GM19372 (cell line): ENCODE data around the gene SDC4.

Source experiments
- ATAC-seq: cut with Tn5 transposase; IDR thresholded peaks from one replicate; pipeline ENCODE4 v1.9.1; 2021; ENCODE audit warnings: mild to moderate bottlenecking, low read depth, moderate library complexity; ENCODE audit not compliant: unreplicated experiment

Gene SDC4, protein sequence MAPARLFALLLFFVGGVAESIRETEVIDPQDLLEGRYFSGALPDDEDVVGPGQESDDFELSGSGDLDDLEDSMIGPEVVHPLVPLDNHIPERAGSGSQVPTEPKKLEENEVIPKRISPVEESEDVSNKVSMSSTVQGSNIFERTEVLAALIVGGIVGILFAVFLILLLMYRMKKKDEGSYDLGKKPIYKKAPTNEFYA

DNA sequence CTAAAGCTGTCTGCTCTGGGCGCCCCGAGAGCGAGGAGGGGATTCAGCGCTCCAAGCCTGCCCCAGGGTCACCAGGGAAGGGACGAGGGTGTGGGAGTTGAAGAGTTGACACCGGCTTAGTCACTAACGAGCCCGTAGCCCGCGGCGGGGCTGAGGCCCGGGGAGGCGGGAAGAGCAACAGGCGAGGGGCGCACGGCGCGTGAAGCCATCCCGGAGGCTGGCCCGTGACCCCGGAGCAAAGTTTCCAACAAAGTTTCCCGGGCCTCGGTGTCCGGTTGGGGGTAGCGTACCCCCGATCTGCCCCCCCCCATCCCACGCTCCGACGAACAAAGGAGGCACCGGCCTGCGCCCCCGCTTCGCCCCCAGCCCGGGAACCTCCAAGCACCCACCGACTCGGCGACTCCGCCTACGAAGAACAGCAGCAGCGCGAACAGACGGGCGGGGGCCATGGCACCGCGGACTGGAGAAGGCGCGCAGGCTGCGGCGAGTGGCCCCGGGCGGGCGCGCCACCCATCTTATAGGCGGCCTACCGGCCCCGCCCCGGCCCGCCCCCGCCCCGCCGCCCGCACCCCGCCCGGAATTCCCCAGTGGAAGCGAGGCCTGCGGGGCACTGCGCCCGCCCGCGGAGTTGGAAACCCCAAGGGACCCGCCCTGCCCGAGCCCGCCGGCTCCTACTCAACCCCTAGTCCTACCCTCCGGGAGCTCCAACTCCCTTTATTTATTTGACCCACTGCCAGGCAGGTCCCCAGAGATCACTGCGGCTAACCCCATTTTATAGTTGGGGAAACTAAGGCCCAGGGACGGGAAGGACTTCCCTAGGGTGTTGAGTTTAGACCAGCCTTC lies at the start of gene SDC4:
TSS of gene SDC4 (minus strand) at position 489 of the 843 bp plus-strand sequence. CDS start at position 449, 40 bp downstream.
- ATAC-seq, result no peak

DNA sequence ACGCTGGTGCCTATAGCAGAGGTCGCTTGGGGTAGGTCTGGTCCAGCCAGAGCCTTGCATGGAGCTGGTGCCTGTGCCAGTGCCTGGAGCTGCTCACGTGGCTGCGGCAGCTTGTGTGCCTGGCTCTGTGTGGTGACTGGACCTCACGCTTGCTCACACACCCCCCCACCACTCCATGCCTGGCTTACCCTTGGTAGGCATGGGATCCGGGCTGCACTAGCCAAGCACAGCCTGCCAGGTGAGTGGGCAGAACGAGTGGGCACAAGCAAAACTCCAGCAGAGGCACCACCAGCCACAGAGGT lies 46.8 kb upstream of the SDC4 start:
- ATAC-seq, result no peak

DNA sequence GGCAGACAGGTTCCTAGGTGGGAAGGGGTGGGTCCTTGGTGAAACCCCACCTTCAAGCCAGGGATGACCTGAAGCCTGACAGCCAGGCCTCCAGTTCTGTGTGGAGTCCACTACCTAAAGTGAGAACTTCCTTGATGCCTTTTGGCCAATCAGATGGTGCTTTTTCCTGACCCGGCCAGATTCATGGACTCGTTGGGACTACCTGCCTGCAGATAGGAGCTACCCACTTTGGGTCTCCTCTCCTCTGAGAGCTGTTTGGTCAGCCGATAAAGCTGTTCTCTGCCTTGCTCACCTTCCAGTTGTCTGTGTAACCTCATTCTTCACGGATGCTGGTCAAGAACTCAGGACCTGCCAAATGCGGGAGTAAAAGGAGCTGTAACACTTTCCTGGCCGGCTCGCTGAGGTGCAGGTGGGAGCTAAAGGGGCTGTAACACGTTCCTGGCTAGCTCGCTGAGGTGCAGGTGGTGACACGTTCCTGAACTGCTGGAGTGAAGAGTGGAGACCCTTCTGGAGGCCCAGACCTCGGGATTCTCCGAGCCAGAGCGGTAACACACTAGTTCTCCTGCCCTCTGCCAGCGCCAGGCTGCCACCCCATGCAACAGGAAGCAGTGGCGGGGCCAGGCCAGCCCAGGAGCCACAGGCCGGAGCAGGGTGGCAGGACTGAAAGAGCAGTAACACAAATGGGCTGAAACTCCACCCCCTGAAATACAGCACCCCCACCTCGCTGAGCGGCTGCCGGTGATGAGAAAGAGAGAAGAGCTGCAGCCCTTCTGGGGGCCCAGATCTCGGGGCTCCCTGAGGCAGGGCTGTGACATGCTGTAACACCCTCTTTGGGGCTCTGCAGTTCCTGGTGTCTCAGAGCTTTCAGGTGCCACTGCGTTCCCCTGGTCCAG lies 46.2 kb upstream of the SDC4 start:
- ATAC-seq, result no peak

DNA sequence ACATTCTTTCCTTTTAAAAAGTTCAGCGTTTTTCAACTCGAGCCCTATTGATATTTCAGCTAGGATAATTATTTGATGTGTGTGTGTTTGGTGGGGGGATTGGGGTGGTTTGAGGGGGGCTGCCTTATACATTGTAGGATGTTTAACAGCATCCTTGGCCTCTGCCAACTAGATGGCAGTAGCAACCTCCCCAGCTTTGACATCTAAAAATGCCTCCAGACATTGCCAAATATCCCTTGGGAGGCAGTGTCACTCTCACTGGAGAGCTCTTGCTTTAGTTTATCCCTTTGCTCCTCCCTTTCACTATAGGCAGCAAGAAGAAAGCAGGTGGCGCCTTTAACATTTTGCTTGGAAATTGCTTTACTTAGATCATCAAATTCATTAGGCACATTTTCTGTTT lies 44.5 kb upstream of the SDC4 start:
- no peak for ATAC-seq

DNA sequence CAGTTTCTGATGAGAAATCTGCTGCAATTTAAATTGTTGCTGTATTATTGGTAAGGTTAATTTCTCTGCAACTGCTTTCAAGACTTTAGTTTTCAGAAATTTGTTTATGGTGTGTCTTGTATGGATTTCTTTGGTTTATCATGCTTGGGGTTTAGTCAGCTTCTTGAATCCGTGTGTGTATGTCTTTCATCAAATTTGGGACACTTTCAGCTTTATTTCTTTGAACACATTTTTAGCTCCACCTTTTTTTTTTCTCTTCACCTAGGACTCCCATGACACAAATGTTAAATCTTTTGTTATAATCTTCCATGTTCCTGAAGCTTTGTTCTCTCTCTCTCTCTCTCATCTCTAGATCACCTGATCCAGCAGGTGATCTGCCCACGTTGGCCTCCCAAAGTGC lies 43.3 kb upstream of the SDC4 start:
- ATAC-seq, result no peak

DNA sequence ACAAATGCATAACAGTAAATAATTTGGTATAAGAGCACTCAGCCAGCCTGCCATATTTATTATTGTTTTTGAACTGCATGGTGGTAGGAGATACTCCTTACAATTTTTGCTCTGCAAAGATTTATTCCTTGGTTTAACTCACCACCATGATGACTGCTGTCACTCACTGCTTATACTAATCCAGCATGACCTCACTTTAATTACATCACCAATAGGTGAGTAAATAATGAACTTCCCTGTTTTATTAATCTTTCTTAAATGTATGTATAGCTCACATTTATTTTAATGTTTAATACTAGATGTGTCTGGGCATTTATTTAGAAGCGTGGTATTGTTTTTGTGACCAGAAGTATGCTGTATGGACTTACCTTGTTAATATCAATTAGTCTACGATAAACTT lies 42.7 kb upstream of the SDC4 start:
- no peak for ATAC-seq

DNA sequence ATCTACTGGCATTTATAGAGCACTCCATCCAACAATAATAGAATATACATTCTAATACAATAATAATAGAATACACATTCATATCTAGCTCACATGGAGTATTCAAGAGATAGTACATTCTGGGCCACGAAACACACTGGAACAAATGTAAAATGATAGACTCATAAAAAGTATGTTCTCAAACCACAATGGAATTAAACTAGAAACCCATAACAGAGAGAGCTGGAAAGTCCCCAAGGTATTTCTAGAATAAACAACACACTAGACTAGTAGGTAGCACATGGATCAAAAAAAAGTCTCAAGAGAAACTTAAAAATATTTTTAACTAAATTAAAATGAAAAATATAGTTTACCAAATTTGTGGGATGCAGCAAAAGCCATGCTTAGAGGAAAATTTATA lies 39.0 kb upstream of the SDC4 start:
- ATAC-seq, result no peak

DNA sequence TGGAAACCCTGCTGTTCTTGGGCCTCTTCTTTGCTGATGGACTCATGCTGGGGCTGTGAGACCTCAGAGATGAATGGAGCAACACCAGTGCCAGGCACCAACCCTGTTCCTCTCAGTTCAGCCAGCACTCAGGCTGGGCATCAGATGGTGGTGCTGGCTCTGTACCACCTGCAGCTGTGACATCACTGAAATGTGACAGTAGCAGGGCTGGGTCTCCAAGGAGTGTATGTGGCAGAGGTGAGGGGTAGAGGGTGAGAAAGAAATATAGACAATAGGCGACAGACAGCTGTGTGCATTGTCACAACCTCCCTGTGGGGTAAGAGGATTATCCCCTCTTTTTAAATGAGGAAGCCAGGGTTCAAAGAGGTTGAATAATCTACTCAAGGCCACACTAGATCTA lies 30.0 kb upstream of the SDC4 start, which contains the start of gene TP53TG5:
TSS of gene TP53TG5 (minus strand) at position 135 of the 400 bp plus-strand sequence. CDS start at position 46, 89 bp downstream.
- no peak for ATAC-seq

DNA sequence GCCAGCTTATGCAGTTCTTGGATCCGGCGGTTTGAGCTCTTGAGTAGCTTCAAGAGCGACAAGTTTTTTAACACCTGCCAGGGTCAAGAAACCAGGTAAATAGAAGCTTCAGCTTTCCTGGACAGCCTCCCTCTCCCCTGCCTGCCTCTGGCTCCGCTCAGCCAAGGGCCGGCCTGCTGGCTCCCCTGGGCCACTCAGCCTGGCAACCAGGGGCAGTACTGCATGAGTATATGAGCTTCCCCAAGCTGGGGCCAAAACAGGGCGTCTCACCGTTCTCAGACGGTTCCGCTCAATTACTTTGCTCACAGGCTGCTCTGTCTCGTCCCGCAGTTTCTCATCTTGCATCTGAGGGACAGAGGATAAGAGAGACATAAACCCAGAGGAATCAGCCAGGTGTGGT lies 29.0 kb upstream of the SDC4 start:
- no peak for ATAC-seq

DNA sequence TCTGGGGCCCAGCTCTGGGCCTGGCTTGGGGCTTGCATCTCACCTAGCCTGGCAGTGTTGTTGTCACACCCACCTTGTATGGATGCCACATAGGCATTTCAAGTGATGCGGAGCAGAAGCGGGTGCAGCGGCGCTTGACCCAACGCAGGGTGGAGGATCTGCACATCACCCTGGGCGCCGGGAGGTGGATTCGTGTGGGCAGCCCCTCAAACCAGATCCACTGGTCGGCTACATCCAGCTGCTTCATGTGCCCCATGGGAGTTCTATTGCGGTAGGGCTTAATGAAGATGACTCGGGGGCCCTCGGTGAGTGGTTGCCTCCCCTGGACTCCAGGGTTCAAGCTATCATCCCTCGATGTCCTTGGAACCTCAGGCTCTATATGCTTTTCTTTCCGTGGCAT lies 26.7 kb upstream of the SDC4 start:
- no peak for ATAC-seq

DNA sequence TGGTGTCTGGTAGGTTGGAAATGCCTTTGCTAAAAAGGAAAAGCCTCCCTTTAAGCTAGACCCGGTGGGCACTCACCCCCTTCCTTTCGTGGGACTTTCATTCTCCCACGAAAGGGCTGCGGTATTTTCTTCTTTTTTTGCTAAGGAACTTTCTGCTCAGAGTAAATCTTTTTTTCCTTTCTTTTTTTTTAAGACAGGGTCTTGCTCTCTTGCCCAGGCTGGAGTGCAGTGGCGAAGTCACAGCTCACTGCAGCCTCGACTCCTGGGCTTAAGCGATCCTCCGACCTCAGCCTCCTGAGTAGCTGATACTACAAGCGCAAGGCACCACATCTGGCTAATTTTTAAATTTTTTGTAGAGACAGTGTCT lies 25.9 kb upstream of the SDC4 start:
- no peak for ATAC-seq

DNA sequence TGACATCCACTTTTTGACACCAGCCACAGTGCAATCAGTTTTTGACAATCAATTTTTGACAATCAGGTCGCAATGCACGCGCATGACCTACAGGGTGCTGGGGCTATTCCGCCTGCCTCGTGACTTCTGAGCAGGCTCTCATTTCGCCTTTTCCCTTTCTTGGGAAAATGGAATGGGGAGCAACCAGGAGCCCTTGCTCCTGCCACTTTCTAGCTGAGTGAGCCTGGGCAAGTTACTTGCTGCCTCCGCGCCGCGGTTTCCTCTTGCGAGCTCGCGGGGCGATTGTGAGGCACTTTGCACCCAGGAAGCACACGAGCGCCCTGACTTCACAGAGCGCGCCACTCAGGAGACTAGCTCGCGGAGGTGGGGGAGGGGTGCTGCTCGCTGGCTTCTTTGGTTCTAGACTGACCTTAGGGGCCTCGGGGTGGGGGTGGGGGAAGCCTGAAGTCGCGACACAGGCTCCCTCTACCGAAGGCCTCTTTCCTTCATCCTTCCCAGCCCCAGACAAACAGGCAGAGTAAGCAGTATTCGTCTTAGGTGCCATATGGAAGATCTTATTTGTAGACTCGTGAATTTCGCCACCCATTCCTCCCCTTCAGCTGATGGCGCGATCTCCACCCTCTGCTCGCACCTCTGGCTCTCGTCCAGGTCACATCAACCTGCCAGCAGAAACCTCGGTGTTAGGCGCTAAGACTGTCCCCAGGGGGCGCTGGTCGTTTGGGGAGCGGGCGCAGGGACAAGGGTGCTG lies 25.3 kb upstream of the SDC4 start:
- peak; percentile 68 for ATAC-seq

DNA sequence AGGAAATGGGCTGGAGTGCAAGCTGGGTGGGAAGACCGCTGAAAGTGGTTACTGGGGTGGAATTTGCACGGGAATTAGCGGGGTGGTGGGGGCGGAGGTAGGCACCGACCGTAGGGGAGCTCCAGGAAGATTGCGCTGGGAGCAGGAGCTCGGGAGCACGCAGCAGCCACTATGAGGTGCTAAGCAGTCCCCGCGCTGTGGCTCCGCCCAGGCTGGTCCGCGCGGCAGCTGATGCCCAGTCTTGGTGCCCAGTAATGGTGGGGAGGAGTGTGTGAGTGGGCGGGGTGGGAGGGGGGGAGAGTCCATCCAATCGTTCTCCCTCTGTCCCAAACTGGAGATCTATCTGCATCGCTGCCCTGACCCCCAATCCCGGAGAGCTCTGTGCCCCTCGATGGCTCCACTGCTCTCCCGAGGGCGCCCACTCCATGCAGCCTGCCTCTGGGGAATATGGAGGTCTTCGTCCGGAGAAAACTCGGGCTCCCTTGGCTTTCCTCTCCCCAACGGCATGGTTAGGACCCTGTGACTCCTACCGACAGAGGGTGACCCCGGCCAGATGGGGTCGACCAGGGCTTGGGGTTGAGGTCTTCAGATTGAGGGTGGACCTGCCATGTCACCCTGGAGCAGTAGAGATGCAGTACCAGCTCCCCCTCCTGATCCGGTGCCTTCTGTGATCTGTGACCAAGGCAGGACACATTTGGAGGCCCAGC lies 24.6 kb upstream of the SDC4 start:
- no peak for ATAC-seq

DNA sequence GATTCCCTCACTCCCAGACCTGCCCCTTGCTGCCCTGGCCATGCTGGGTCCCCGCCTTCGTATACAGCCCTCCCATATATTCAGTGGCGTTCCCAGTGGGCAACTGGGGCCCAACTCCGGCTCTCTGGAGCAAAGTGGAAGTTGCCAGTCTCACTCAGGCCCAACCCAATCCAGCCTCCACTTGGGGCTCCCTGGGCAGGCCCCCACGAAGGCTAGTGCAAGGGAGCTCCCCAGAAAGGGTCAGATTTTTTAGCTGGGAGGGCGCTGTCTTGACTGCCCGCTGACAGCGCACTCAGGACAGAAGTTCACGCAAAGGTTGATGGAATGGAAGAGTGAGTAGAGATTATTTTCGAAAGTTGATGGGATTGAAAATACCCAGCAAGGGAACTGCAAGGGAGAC lies 24.0 kb upstream of the SDC4 start:
- no peak for ATAC-seq

DNA sequence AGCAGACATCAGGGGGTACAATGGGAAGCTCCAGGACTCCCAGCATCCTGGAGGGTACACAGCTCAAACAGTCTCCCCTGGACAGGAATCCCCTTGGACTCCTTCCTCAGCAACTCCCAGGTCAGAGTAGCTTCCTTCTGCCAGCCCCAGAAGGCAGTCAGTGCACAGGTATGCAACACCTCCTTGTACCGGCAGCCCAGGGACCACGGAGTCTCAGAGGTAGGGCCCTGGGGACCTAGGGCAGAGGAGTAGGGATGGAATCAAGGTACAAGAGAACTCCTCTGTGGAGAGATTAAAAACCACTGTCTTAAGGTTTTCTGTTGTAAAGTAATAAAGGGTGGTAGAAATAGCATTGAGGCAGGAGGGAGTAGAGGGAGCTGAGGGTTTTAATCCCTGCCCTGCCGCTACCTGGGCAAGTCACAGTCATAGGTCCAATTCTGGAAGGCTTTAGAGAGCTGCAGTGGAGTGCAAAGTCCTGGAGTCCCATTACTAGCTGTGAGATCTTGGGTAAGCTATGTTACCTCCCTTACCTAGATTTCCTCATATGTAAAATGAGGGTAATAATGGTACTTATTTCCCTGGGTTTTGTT lies 22.4 kb upstream of the SDC4 start:
- no peak for ATAC-seq

DNA sequence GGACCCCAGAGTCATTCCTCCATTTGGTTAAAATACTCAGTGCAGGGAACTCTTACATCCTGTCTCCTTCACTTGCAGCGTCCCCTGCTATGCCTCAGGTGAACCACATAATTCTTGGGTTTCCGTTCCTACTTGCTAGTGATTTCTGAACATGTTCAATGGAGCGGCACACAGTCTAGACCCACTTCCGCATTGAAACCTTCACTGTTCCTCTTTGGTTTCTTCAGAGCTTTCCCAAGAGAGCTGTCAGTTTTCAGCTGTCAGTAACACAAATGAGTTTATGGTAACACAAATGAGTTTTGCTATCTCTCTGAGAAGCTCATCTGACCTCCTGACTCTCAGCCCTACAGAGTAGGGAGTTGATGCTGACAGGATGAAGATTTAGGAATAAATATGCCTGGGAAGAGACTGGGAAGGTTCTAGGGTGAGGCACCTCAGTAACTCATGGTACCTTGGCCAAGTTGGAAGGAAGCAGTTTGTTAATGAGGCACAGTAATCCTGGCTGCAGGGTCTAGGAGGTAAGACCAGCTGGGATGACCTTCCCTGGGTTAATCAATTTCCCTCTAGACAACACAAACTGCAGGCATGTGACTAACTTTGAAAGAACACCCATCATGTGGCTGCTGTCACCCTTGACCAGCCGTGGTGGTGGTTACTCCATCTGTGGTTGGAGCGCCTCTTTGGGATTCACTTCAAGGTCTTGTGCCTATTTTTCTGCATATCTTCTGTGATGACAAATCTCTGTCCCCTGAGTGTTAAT lies 20.2 kb upstream of the SDC4 start:
- peak; percentile 91 for ATAC-seq

DNA sequence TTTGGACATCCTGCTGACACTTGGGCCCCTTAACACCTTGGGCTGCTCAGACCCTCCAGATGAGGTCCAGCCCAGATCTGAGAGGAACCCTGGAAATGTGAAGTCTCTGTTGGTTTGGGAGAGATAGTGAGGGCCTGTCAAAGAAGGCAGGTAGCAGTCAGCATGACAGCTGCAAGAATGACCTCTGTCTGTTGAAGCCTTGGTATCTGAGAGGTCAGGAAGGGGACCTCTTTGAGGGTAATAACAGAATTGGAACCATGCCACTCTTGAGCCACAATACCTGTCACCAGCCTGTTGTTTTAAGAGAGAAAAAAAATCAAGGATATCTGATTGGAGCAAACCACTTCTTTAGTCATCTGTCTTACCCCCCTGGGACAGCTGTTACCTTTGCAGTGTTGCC lies 18.9 kb upstream of the SDC4 start:
- no peak for ATAC-seq

DNA sequence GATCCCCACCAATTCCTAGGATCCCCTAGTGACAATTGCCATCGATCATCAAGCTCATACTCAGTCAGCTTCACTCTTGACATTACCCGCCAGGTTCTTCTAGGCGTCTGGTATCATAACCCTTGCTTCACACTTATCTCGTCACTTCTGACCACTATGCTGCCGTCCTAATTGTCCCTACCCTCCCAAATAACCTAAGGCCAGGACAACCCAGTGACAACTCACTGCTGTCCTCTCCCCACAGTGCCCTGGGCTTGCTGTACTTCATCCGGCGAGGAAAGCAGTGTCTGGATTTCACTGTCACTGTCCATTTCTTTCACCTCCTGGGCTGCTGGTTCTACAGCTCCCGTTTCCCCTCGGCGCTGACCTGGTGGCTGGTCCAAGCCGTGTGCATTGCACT lies 18.4 kb upstream of the SDC4 start:
- ATAC-seq, result no peak

DNA sequence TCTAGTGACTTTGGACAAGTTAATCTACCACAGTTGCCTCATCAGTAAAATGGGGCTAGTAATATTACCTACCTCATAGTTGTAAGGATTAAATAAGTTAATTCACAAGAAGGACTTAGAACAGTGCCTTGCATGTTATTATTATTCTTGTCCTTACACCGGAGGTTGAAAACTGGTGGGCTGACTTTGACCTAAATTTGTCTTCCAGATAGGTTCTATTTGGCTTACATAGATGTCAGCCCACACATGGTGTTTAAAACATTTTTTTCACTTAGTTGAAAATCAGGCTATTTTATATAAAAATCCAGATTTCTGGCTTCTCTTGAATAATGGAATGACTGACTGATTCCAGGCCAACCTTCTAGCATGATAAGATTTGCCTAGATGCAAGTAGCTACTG lies 18.0 kb upstream of the SDC4 start:
- ATAC-seq, result no peak
